Measurements from ENCODE around the gene AFDN.

AFDN gene

GRCh38 chr6:167872538-167873210 is 46.0 kb downstream of the AFDN start:
- no peak for DNase-seq (ENCODE audit: low read depth, low spot score)

- no peak for DNase-seq (ENCODE audit: low read depth, low spot score)
These were observed 51.5 kb downstream of the AFDN start for GRCh38 chr6:167877994-167878779.

- DNase-seq (ENCODE audit: low read depth, low spot score), result no peak
These were observed 52.9 kb downstream of the AFDN start for GRCh38 chr6:167879612-167880011.

GRCh38 chr6:167881327-167881726 is 54.6 kb downstream of the AFDN start:
- no peak for DNase-seq (ENCODE audit: low read depth, low spot score)

- no peak for DNase-seq (ENCODE audit: low read depth, low spot score)
These were observed 55.5 kb downstream of the AFDN start for GRCh38 chr6:167882244-167882643.

- DNase-seq (ENCODE audit: low read depth, low spot score), result no peak
These were observed 61.4 kb downstream of the AFDN start for GRCh38 chr6:167888098-167888497.

- DNase-seq (ENCODE audit: low read depth, low spot score), result peak; percentile 53
These were observed 66.4 kb downstream of the AFDN start for GRCh38 chr6:167892835-167893815.

GRCh38 chr6:167894965-167895364 is 68.3 kb downstream of the AFDN start:
- DNase-seq (ENCODE audit: low read depth, low spot score), result no peak

GRCh38 chr6:167896648-167897047 is 69.9 kb downstream of the AFDN start:
- DNase-seq (ENCODE audit: low read depth, low spot score), result no peak

- DNase-seq (ENCODE audit: low read depth, low spot score), result no peak
These were observed 72.1 kb downstream of the AFDN start for GRCh38 chr6:167898673-167899311.

GRCh38 chr6:167904791-167905190 is 78.1 kb downstream of the AFDN start:
- DNase-seq (ENCODE audit: low read depth, low spot score), result no peak

- peak; percentile 67 for DNase-seq (ENCODE audit: low read depth, low spot score)
These were observed 80.2 kb downstream of the AFDN start for GRCh38 chr6:167906899-167907298.

GRCh38 chr6:167907837-167908681 is 81.3 kb downstream of the AFDN start:
- DNase-seq (ENCODE audit: low read depth, low spot score), result no peak

- no peak for DNase-seq (ENCODE audit: low read depth, low spot score)
These were observed 83.3 kb downstream of the AFDN start for GRCh38 chr6:167910007-167910406.

GRCh38 chr6:167910652-167911051 is 83.9 kb downstream of the AFDN start:
- no peak for DNase-seq (ENCODE audit: low read depth, low spot score)

- DNase-seq (ENCODE audit: low read depth, low spot score), result no peak
These were observed 85.8 kb downstream of the AFDN start for GRCh38 chr6:167912494-167912893.

GRCh38 chr6:167913699-167914098 is 87.0 kb downstream of the AFDN start:
- no peak for DNase-seq (ENCODE audit: low read depth, low spot score)

GRCh38 chr6:167915139-167915538 is 88.4 kb downstream of the AFDN start:
- no peak for DNase-seq (ENCODE audit: low read depth, low spot score)

- no peak for DNase-seq (ENCODE audit: low read depth, low spot score)
These were observed 90.9 kb downstream of the AFDN start for GRCh38 chr6:167917551-167918154.
